GM11168 (cell line): ENCODE data around the gene TMEM35B.
"Not testable (repeated sequence)": the region's sequence is repeated elsewhere in the genome, so short reads cannot be mapped to it uniquely, and the experiment has no call there.

Experiments
- in situ Hi-C: fragments of 300-500 bp; cut with MboI; formaldehyde crosslinking; loops from one replicate; pipeline ENCODE4 v1.12.0; 2022; ENCODE audit warnings: low sequenced_read_pairs; ENCODE audit not compliant: unreplicated experiment

TMEM35B gene

DNA sequence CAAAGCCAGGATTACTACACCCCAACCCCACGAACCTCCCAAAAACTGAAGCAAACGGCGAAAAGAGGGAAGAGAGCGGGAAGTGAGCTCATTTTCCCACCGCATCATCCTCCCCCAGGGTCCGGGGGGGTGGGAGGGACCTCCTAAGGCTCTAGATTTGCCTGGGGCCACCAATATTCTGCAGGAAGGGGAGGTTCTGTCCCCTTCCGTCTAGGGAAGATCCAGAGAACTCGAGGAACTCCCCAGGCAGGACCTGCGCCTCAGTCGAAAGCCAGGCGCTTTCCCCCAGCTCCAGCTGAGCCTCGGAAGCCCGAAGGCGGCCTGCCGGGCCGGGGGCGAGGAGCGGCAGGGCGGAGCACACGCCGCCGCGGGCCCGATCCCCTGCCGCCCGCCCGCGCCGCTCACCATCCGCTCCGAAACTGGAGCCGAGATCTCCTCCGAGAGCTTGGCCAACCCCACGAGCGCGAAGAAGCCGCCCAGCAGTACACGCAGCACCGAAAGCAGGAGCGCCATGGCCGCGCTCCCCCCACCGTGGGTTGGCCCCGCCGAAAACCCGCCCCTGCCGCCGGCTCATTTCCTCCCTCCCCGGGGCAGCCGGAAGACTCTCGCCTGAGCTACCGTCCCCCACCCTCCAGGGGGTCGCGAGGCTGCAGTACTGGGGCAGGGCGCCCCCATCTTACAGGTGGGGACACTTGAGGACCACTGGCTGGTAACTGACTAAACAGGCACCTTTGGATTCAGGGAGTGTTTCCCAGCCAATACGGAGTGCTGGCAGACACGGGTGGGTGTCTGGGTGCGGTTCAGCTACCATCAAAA lies at the start of gene TMEM35B:
TMEM35B (minus strand) TSS at position 555 of the 816 bp plus-strand sequence; CDS start at position 513, 42 bp downstream.
- in situ Hi-C loops, result no loop called here

DNA sequence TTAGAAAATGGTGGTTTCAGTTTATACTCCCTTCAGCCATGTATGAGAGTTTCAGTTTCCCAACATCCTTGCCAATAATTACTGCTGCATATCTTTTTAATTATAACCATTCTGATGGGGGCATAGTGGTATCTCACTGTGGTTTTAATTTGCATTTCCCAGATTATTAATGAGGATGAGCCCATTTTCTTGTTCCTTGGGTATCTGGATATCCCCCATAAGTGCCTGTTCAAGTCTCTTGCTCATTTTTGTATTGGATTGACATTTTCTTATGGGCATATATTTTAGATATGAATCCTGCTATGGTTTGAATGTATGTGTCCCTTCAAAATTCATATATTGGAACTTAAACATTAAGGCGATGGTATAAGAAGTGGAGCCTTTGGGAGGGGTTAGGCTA lies 48.2 kb upstream of the TMEM35B start:
- in situ Hi-C loops, result no loop called here

DNA sequence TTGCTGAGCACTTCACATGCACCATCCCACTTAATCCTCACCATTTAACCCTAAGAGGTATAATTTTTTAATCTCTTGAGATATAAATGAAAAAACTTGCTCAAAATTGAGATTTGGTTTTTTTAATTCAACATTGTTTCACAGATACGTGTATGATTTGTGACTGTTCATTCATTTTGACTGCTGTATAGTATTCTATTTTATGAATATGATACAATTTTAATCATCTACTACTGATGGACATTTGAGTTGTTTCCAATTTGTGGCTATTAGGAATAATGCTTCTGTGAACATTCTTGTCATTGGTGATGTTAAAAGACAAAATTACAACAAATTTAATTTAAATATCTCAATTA lies 47.2 kb upstream of the TMEM35B start:
- in situ Hi-C loops, result no loop called here

DNA sequence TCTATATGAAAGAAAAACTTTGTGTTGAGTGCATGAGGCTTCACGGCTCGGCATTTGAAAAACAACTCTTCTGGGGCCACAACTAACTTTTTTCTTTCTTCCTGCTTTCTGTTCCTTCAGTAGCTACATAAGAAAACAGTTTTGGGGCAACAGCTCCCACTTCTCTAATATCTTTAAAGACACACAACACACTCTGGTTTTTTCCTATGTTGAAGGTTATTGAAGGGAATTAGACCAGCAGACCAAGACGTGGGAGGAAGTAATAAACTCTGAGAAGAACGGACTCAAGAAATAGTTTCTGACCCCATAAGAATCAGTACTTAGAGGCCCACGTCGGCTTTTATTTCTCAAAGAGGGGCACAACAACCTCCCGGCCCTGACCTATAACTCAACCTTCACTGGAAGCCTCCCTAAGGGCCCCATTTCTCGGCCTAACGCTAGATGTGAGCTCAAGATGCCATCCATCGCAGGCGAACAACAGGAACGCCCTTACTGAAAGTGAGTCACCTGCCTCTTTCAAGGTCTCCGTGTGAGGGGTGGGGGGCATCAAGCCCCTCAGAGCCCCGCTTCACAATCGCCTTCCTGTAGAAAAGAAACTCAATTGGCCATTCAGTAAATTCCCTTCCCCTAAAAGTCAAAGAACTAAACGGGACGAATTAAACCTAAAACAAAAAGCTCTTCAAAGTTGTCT lies 45.8 kb upstream of the TMEM35B start:
- in situ Hi-C loops, result no loop called here

DNA sequence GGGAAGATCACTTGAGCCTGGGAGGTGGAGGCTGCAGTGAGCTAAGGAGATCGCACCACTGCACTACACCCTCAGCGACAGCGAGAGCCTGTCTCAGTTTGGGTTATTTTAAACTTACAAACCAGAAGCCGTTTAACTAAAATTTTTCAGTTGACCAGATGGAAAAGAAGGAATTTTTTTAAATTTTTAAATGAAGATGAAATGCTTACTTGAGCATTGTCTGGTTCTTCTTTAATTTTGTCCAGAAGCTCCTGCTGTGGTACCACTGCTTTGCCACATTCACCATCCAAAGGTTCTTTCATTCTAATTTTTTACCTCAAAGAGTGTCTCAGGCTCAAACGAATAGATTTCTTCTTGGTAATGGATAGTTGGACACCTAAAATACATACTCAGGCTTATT lies 45.2 kb upstream of the TMEM35B start:
- in situ Hi-C loops, result no loop called here

DNA sequence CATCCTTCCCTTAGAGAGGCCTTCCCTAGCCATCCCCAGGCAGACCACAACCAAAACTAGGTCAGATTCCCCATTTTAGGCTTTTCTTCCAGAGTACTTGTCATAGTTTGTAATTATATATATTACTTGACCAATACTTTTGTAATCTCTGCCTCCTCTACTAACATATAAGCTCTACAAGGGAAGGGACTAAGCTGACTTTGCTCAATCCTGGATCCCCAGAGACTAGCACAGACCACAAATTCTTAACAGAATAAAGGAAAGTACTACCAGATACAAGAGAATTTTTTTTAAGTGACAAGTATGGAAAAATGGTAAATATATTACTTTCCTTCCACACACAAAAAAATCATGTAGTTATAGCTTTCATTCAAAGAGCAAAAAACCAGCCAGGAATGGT lies 44.6 kb upstream of the TMEM35B start:
- in situ Hi-C loops, result no loop called here

DNA sequence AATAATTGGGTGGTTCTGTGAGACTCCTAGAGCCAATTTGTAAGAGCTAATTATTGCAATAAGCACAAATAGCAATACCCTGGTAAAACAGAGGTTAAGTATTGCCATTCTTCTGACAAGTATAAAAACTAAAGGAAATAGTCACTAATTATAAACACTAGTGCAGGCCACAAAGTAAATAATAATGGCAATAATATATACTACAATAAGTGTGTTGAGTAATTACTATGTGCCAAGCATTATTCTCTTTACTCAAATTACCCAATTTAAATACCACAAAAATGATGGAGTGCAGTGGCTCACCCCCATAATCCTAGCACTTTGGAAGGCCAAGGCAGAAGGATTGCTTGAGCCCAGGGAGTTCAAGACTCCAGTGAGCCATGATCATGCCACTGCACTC lies 31.3 kb upstream of the TMEM35B start:
- in situ Hi-C loops, result no loop called here

DNA sequence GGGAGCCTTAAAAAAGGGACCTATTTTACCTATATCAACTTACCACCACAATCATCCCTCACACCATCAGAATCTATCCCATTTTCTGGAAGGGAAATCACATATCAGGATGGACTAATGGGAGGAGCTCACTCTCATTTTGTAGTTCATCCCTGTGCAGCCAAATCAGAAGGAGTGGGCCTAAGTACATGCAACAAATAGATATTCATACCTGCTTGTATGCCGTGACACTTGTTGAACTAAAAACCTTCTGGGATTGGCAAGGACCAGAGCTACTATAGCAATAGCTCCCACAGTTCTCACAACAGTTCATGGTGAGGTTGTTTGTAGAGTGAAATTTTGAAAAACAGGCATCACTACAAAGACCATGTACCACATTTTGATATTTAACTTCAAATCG lies 29.3 kb upstream of the TMEM35B start:
- in situ Hi-C loops, result no loop called here

DNA sequence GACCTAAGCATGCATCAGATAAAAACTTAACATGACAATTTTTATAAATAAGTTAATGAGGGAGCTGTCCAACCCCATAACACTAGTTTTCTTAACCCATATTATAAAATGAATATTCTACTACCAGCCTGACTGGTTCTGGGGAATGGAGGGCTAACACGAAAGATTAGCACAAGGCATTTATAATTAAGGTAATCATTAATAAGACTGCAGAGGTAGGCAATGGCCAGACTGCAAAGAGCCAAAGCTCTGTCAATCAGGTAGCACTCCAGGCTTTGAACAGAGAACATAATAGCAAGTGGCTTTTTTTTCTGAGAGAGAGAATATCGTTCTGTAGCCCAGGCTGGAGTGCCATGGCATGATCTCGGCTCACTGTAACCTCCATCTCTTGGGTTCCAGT lies 20.6 kb upstream of the TMEM35B start:
- in situ Hi-C loops, result no loop called here

DNA sequence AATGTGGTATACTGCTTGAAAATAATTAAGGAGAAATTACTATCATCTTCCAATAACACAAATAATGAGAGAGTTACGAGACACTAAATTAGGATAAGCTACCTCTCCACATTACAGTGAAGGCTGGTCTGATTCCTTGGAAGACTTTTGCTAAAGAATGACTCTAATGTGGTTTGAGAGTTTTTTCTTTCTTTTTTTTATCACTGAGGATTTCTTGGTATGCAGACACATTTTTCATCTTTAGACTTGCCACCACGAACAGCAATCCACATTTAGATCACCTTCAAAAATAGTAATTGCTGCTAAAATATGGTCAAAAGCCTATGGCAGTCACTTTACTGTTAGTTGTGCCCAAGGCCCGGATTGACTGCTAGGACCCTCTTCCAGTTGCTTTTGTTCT lies 16.6 kb upstream of the TMEM35B start:
- in situ Hi-C loops, result no loop called here

DNA sequence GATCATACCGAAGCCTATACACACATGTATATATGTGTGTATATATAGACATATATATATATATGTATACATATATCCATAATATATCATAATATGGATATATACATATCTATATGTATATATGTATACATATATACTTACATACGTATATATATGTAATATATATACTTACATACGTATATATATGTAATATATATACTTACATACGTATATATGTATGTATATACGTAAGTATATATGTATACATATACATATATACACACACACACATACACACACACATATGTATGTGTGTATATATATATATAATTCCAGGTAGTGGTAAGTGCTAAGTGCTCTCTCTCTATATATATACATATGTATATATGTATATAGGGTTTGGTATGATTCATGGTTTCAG lies 9.7 kb upstream of the TMEM35B start:
- in situ Hi-C loops, result no loop called here

DNA sequence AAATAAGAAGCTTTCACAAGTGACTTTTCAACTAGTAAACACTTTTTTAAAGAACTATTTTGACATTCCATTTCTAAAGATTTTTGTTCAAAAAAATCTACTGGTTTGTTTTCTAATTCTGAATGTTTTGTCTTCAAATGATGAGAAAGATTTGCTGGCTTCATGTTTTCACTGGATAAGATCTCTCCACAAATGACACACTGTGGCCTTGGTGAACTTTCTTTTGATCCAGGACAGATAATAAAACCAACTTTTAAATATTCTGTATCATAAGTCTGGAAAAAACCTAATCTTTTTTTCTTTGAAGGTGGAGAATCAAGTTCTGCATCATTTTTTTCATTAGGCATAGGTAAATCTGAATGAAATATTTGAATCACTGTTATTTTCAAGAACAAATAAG lies 3.4 kb upstream of the TMEM35B start:
- in situ Hi-C loops, result no loop called here

DNA sequence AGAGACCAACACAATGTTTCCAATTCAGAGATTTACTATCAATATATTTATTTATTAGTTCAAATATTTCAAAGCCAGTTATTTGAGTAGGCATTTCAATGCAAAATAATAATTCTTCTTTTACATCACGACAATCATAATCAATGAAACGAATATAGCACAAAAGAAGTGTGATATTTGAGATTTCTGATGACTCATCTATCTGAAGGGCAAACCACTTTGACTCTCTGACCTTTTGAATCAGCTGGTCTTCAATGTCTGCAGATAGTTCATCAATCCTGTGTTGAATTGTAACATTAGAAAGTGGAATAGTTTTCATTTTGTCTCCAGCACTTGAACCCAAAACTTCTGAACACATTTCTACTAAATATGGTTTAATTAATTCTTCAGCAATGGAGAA lies 3.0 kb upstream of the TMEM35B start:
- in situ Hi-C loops, result no loop called here

DNA sequence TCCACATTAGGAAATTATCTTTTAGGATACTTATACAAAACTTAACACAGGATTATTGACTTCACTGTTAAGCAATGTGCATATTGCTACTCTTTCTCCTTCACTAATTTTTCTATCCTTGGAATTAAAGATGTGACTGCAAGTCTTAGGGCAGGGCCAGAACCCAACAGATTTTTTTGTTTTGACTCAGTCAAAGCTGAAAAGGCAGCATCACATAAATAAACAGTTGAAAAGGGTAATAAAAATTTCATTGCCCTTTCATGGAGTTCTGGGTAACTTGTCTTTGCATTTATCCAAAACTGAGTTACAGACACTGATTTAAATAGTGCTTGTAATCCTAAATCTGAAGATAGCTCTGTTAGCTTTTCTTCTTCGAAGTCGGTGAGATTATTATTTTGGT lies 1.9 kb upstream of the TMEM35B start:
- in situ Hi-C loops, result no loop called here

DNA sequence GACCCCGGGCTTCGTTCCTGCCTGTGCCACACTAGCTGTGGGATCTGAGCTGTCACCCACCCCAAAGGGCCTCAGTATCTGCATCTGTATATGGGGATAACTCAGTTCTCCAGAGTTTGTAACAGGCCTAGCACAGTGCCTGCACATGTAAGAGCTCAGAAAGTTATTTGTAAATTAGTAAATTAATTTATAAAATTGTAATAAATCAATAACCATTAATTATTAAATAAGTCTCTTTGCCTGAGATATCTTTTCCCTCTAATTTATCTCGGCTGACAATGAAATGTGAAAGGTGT lies 410 bp upstream of the TMEM35B start:
- in situ Hi-C loops, result not testable (repeated sequence)

DNA sequence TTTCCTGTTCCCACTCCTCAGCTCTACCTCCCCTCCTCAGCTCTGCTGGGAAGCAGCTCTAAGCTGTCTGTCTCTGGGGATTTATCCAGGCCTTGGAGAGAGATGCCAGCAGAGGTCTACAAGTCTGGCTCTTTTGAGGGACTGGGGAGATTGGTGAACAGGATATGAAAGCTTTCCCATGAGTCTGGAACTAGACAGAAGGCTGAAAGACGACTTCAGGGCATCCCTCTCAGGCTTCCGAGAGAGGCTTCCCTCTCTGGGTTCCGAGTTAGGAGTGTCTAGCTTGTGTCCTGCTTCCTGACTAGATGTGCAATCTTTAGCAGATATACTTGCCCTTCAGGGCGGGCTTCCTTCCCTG lies 733 bp downstream of the TMEM35B start:
- in situ Hi-C loops, result no loop called here

DNA sequence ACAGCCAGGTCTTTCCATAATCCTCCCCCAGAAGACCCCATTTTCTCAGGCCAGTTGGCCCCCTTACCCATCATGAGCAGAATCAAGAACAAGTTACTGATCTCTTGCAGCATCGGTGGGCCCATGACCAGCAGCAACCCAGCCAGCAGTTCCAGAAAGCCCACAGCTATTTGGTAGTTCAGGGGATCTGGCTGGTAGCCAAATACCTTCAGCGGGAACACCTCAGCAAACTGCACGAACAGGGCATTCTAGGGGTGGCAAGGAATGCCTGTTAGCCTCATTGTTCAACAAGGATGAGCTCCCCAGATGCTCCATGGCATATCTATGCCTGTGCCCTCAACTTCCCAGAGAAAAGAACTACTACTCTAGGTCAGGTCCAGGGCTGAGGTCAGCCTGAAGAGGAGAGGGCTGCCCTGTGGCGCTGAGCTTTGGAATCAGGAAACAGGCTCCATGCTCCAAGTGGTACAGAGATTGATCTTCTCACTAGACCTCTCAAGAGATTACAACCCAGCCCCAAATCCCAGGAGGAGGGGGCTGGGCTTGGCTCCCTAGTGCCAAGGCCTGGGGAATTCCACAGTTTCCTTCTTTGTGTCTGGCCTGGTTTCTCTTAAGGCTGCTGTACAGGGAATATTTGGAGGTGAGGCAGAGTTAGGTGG lies 1.3 kb downstream of the TMEM35B start:
- in situ Hi-C loops, result no loop called here

DNA sequence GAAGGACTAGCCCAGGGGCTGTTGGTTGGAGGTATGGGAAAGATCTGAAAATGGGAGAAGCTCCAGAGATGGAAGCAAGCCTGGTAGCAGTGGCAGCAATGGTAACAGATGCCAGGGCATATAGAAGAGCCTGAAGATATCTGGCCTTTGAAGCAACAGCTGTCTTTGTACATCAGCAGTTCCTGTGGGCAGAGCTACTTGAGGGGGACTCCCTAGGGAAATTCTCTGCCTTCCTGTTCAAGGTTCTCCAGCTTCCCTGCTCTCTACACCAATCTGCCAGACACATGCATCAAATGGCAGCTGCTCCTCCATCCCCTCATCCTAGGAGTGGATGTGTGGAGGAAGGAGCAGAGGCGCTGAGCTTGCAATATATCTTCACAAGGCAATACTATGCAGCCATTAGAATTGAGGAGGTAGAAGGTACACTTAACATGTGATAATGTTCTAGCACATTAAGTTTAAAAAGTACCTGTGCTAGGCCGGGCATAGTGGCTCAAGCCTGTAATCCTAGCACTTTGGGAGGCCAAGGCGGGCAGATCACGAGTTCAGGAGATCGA lies 2.2 kb downstream of the TMEM35B start:
- in situ Hi-C loops, result no loop called here

DNA sequence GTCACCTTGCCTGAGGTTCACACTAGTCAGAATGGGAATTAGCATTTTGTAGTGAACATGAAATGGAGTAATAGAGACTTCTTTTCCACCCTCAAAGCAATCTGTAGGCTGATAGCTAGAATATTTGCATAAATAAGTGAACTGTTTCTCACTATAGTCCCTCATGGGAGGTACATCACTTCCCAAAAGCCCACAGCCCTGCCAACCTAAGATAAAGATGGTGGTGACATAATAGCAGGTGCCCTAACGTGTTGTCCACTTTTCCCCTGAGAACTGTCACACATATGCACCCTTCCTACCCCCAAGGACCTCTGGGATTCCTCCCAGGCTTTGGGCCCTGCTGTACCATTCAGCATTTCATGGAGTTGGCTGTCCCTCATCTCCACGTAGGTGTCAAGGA lies 4.4 kb downstream of the TMEM35B start:
- in situ Hi-C loops, result no loop called here

DNA sequence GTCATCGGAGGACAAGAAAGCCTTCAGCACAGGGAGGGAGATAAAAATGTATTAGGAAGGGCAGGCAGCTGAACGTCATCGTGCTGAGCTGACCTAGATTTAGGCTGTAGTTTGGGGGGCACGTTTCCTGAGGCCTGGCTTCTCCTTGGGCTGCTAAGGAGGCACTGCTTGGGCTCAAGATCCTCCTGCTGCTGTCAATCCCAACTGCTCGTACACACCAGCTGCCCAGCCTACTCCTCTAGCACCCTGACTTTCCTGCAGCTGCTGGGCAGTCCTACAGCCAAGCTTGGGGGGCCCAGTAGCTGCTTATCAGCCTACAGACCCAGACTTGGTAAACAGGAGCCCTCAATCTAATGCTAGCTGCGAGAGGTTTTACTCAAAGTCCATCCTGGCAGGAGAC lies 6.2 kb downstream of the TMEM35B start:
- in situ Hi-C loops, result no loop called here

DNA sequence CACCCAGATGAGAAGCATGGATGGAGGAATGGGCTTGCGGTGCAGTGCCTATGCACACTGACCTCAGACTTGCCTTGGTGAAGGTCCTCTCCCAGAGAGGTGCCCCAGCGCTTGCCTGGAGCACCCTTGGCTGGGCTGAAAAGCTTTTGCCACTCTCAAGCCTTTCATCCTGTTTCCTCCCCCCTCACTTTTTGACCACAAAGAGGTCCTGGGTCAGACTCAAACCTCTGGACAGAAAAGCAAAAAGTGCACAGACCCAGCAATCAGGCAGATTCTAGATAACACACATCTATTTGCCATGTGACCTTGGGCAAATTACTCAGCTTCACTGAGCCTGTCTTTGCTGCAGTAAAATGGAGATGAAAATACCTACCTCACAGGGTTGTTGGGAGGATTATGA lies 7.3 kb downstream of the TMEM35B start:
- in situ Hi-C loops, result no loop called here

DNA sequence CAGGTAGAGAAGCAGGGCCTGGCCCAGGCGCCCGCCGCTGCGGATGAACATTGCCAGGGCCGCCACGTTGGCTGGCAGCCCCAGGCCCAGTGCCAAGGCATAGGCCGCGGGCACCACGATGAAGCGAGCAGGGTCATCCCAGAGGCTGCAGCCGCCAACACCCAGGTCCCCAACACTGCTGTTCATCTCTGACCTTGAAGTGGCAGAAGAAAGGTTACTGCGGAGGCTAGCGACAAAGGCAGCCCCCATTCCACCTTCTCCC lies 8.0 kb downstream of the TMEM35B start:
- in situ Hi-C loops, result no loop called here
